ENCODE results near the gene PLB1. TPM values are rescaled to one million over a fixed set of nuclear protein-coding genes. Genes with fewer than 3 reads are reported as not detected.

The PLB1 gene
- total and polyA plus RNA-seq, 2 experiments from 2014 or later: 0.06 to 0.21 TPM

GRCh38 chr2:28612131-28612812, 116.4 kb downstream of the PLB1 start:
- H4K20me1 ChIP-seq (replicated peaks; ENCODE audit: insufficient read depth): no peaks in the 10 kb centered on the region
- H3F3A ChIP-seq (replicated peaks; ENCODE audit: low read depth): no peaks in the 10 kb centered on the region
- no peak overlapping the region for H3K4me3 ChIP-seq
- H3K4me1 Mint-ChIP-seq: peaks cover 14% of the 10 kb centered on the region
- H2AFZ ChIP-seq: no peak overlapping the region
- no peak overlapping the region for H3K27ac Mint-ChIP-seq
- no peaks in the 10 kb centered on the region for H3K4me1 ChIP-seq (ENCODE audit: insufficient read depth)
- TF ChIP-seq ZNF462 (CRISPR knock-in tag; IDR thresholded peaks at IDR 0.05) (no peak), EZH2phosphoT487 (IDR thresholded peaks at IDR 0.05; ENCODE audit: unreplicated experiment) (no peak), ZNF114 (CRISPR knock-in tag; IDR thresholded peaks at IDR 0.05) (no peak), EZH2 (IDR thresholded peaks at IDR 0.05; ENCODE audit: low read depth, unreplicated experiment) (no peak), CREB1 (CRISPR knock-in tag; IDR thresholded peaks at IDR 0.05; ENCODE audit: low read depth) (no peak), REST (IDR thresholded peaks at IDR 0.05; ENCODE audit: unreplicated experiment) (no peak), STAT1 (IDR thresholded peaks at IDR 0.05; ENCODE audit: unreplicated experiment) (no peak), ZNF331 (CRISPR knock-in tag; IDR thresholded peaks at IDR 0.05; ENCODE audit: low read depth) (no peak), ETS1 (IDR thresholded peaks at IDR 0.05) (no peak), JUNB (IDR thresholded peaks at IDR 0.05; ENCODE audit: unreplicated experiment) (no peak), CTCF (conservative IDR thresholded peaks at IDR 0.05; ENCODE audit: low read depth in 2 of 2) (no peak), POLR2AphosphoS5 (IDR thresholded peaks at IDR 0.05; ENCODE audit: low read depth) (no peak), NANOG (IDR thresholded peaks at IDR 0.05; ENCODE audit: borderline replicate concordance) (no peak)
- ATAC-seq (no peak), DNase-seq (ENCODE audit: low spot score) (no peak)
- H3K27ac ChIP-seq (ENCODE audit: low read depth): no peak overlapping the region
- H3K36me3 Mint-ChIP-seq (ENCODE audit: low read depth): no peaks in the 10 kb centered on the region
- no peaks in the 10 kb centered on the region for H3K79me2 ChIP-seq (replicated peaks; ENCODE audit: insufficient read depth)
- no peak overlapping the region for H3K4me3 Mint-ChIP-seq
- H3K9me2 ChIP-seq (ENCODE audit: insufficient read depth): no peaks in the 10 kb centered on the region
- peaks cover 3% of the 10 kb centered on the region for H3K27me3 Mint-ChIP-seq (ENCODE audit: insufficient read depth, low read depth, poor library complexity)
- H3K36me3 ChIP-seq (ENCODE audit: insufficient read depth): no peaks in the 10 kb centered on the region
- H3K27me3 ChIP-seq (ENCODE audit: insufficient read depth): no peaks in the 10 kb centered on the region
- no peak overlapping the region for H3K4me2 ChIP-seq
- H3K9me3 Mint-ChIP-seq: no peaks in the 10 kb centered on the region; the same call in 2 of the 3 replicates
